Transverse colon (tissue), 4 donors: ENCODE data around the gene RBM44. TPM values are rescaled to one million over a fixed set of nuclear protein-coding genes. Genes with fewer than 3 reads are reported as not detected.
A peak's percentile ranks its signal among the peaks of the same experiment; 100 is the strongest.

ENCODE experiments used
- DNase-seq: peaks from one replicate; pipeline ENCODE4 v3.0.0-alpha.2; 2019
- H3K27ac ChIP-seq, 4 donors: fragments of 200-600 bp; sonication (generic); 2 replicates each; pipeline ENCODE4 v1.5.1; 2016 to 2018; ENCODE audit warnings: inconsistent platforms in 4 of 4
- H3K27me3 ChIP-seq: fragments of 200-600 bp; sonication (generic); 2 replicates; pipeline ENCODE4 v1.5.1; 2017; ENCODE audit warnings: inconsistent platforms
- H3K36me3 ChIP-seq, 4 donors: fragments of 200-600 bp; sonication (generic); 2 replicates each; pipeline ENCODE4 v1.5.1; 2017 to 2019; ENCODE audit warnings: inconsistent platforms in 4 of 4
- H3K4me1 ChIP-seq, 4 donors: fragments of 200-600 bp; sonication (generic); 2 replicates each; pipeline ENCODE4 v1.5.1; 2017 to 2020; ENCODE audit warnings: inconsistent platforms in 4 of 4
- H3K4me3 ChIP-seq, 4 donors: fragments of 200-600 bp; sonication (generic); 1 replicate in 1 of 4; 2 replicates in 3 of 4; pipeline versions ENCODE4 v1.5.1 to v1.6.1; 2017 to 2019; ENCODE audit warnings: inconsistent platforms in 4 of 4
- H3K9me3 ChIP-seq, 2 donors: fragments of 200-600 bp; sonication (generic); 2 replicates each; pipeline ENCODE4 v1.5.1; 2017 to 2019; ENCODE audit warnings: inconsistent platforms in 2 of 2
- CTCF ChIP-seq, 5 experiments: fragments of 200-600 bp in 3 of 5; fragments of 450-650 bp in 2 of 5; sonication (generic) in 3 of 5; IDR thresholded peaks; 1 replicate in 2 of 5; 2 replicates in 3 of 5; pipeline ENCODE4 v1.5.1; 2016 to 2017; ENCODE audit warnings: antibody characterized with exemption in 5 of 5, inconsistent platforms in 3 of 5, mild to moderate bottlenecking in 2 of 5, moderate library complexity in 1 of 5
- EP300 ChIP-seq: sonication (generic); formaldehyde crosslinking; IDR thresholded peaks from one replicate; pipeline ENCODE4 v1.6.1; 2017; ENCODE audit warnings: antibody characterized with exemption, low read depth
- POLR2A ChIP-seq: fragments of 450-650 bp; IDR thresholded peaks from one replicate; pipeline ENCODE4 v1.6.1; 2016; ENCODE audit warnings: antibody characterized with exemption, mild to moderate bottlenecking, moderate library complexity
- POLR2AphosphoS5 ChIP-seq, 3 donors: sonication (generic); formaldehyde crosslinking; IDR thresholded peaks; one replicate each; pipeline ENCODE4 v1.6.1; 2016; ENCODE audit warnings: antibody characterized with exemption in 3 of 3
- WGBS, 2 donors: methylation state at CpG; one replicate each; pipeline ENCODE4 v1.1.5; 2018; ENCODE audit warnings: low coverage in 1 of 2; 5-methylcytosine and 5-hydroxymethylcytosine counted together
- in situ Hi-C, 4 donors: fragments of 200-750 bp; cut with MboI; loops; one replicate each; pipeline versions ENCODE4 v1.15.0 to v1.15.1; 2017; ENCODE audit warnings: low sequenced_read_pairs in 3 of 4, low pct_ligation_motif_present in 1 of 4, low pct_unique_long_range_greater_than_20kb in 1 of 4
- intact Hi-C: fragments of 100-400 bp; cut with DNase I; formaldehyde crosslinking; loops from one replicate; pipeline ENCODE4 v1.15.1; 2023; ENCODE audit warnings: low total_unique reads
- total RNA-seq, 4 donors: library from RNA; depleted of rRNA; stranded (reverse); fragments of >200 nt; gene quantifications; one replicate each; pipeline ENCODE4 v1.1.0, GENCODE V29; 2016

Gene RBM44
- total RNA-seq, 4 donors from 2014 or later: 0.27 to 1.2 (median 0.95) TPM; not detected in 1

GRCh38 chr2:237877576-237878307 is 79.2 kb downstream of the RBM44 start:
- 95% methylated on average over 23 of the region's 25 CpGs; no CpG with 5 or more reads in 1 of the 2 donors for WGBS, 2 donors
- H3K4me1 ChIP-seq: peaks cover 12 to 37% (median 25%) of the 10 kb centered on the region in 4 donors
- no peaks in the 10 kb centered on the region for H3K9me3 ChIP-seq
- in situ Hi-C loops (no loop called here), intact Hi-C loops (no loop called here)
- no peak for DNase-seq
- TF ChIP-seq POLR2A (no peak), CTCF (IDR thresholded peaks at IDR 0.05) (no peak), EP300 (no peak), POLR2AphosphoS5 (IDR thresholded peaks at IDR 0.05) (no peak)
- no peak overlapping the region for H3K4me3 ChIP-seq
- H3K27ac ChIP-seq: peak overlapping the region; percentile 49 to 94 (median 73)
- no peaks in the 10 kb centered on the region for H3K27me3 ChIP-seq
- H3K36me3 ChIP-seq: no peaks in the 10 kb centered on the region

GRCh38 chr2:237878321-237879057 is 79.9 kb downstream of the RBM44 start:
- in situ Hi-C loops: no loop called here
- WGBS, 2 donors: 82 to 87% methylated on average over 6 to 14 of the region's 14 CpGs
- TF ChIP-seq CTCF (IDR thresholded peaks at IDR 0.05): no peak
- no peak for TF ChIP-seq EP300
- no peak for TF ChIP-seq POLR2A
- no peak for TF ChIP-seq POLR2AphosphoS5 (IDR thresholded peaks at IDR 0.05)

GRCh38 chr2:237879058-237879430 is 80.5 kb downstream of the RBM44 start:
- TF ChIP-seq POLR2A (no peak), EP300 (no peak), POLR2AphosphoS5 (IDR thresholded peaks at IDR 0.05) (no peak), CTCF (IDR thresholded peaks at IDR 0.05) (no peak)
- in situ Hi-C loops: no loop called here
- H3K9me3 ChIP-seq: no peaks in the 10 kb centered on the region
- no peak for DNase-seq
- 94 to 100% methylated on average over 3 to 5 of the region's 5 CpGs for WGBS, 2 donors
- peak overlapping the region; percentile 49 to 94 (median 73) for H3K27ac ChIP-seq
- intact Hi-C loops: no loop called here
- no peak overlapping the region for H3K4me3 ChIP-seq
- H3K27me3 ChIP-seq: no peaks in the 10 kb centered on the region
- H3K4me1 ChIP-seq: peaks cover 6 to 28% (median 18%) of the 10 kb centered on the region in 4 donors
- H3K36me3 ChIP-seq: no peaks in the 10 kb centered on the region

More at GRCh38 chr2:237878321-237879057, 79.9 kb downstream of the RBM44 start:
- Histone ChIP-seq H3K27me3 (no peaks in the 10 kb centered on the region), H3K4me1 (peaks cover 10 to 29% (median 22%) of the 10 kb centered on the region in 4 donors), H3K36me3 (no peaks in the 10 kb centered on the region), H3K9me3 (no peaks in the 10 kb centered on the region), H3K27ac (peak overlapping the region; percentile 49 to 94 (median 73)), H3K4me3 (no peak overlapping the region)
- no peak for DNase-seq
- intact Hi-C loops: no loop called here

GRCh38 chr2:237879991-237880560 is 81.5 kb downstream of the RBM44 start:
- TF ChIP-seq POLR2AphosphoS5 (IDR thresholded peaks at IDR 0.05) (no peak), CTCF (IDR thresholded peaks at IDR 0.05) (no peak), EP300 (no peak), POLR2A (no peak)
- Histone ChIP-seq H3K4me1 (peaks cover under 1 to 23% (median 15%) of the 10 kb centered on the region in 4 donors), H3K27ac (peak overlapping the region in 2 of 4 donors; percentile 30 to 37), H3K9me3 (no peaks in the 10 kb centered on the region), H3K27me3 (no peaks in the 10 kb centered on the region), H3K36me3 (no peaks in the 10 kb centered on the region), H3K4me3 (no peak overlapping the region)
- in situ Hi-C loops: no loop called here
- intact Hi-C loops: no loop called here
- 90 to 98% methylated on average over 9 to 12 of the region's 12 CpGs for WGBS, 2 donors
- DNase-seq: no peak
